ENCODE results near the gene PMP22.
"Not testable (repeated sequence)": the region's sequence is repeated elsewhere in the genome, so short reads cannot be mapped to it uniquely, and the experiment has no call there.

Gene PMP22

GRCh38 chr17:15213381-15214087 is 51.6 kb downstream of the PMP22 start:
- DNase-seq (ENCODE audit: low read depth, low spot score), result no peak

DNA sequence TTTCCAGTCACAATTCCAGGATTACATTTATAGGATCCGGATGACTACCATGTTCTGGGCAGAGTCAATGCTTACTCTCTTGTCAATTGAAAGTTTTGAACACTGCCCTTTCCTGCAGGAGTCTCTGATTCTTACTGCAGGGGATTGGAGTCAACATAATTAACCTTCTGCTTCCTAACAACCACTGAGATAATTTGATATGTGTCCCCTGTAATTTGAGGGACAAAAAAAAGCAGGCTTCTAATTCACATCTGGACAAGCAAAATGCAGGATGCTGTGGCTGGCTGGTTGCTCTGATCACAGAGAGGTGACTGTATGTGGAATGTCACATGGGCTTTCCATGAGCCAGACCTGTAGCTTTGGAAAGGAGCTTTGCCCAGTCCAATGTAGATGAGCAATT is 54.9 kb downstream of the PMP22 start:
- DNase-seq (ENCODE audit: low read depth, low spot score), result no peak

GRCh38 chr17:15203062-15203461 is 62.1 kb downstream of the PMP22 start:
- DNase-seq (ENCODE audit: low read depth, low spot score), result not testable (repeated sequence)

DNA sequence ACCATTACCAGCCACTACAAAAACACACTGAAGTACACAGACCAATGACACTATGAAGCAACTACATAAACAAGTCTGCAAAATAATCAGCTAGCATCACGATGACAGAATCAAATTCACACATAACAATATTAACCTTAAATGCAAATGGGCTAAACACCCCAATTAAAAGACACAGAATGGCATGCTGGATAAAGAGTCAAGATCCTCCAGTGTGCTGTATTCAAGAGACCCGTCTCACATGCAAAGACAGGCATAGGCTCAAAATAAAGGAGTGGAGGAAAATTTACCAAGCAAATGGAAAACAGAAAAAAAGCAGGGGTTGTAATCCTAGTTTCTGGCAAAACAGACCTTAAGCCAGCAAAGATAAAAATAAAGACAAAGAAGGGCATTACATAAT is 64.6 kb downstream of the PMP22 start:
- DNase-seq (ENCODE audit: low read depth, low spot score), result not testable (repeated sequence)

- DNase-seq (ENCODE audit: low read depth, low spot score), result no peak
These were observed 67.9 kb downstream of the PMP22 start for GRCh38 chr17:15197229-15197628.

DNA sequence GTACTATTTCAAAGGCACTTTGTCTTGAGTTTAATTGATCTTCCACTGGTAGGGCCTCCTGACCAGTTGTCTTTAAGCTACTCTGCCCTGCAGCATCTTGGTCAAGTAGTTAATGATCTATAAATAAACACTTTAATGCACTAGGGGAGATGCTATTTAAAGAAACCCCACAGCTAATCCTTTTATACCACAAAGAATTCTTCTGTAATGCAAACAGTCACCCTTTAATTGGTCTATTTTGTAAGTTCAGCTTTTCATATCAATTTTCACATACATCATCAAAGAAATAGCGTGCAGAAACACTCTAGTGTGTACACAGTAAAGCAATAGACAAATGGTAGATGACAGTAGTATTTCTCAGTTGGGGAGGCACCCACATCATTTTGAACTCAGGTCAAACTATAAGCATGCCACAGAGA is 70.3 kb downstream of the PMP22 start:
- no peak for DNase-seq (ENCODE audit: low read depth, low spot score)

- no peak for DNase-seq (ENCODE audit: low read depth, low spot score)
These were observed 79.5 kb downstream of the PMP22 start for GRCh38 chr17:15185625-15185991.

- no peak for DNase-seq (ENCODE audit: low read depth, low spot score)
These were observed 80.1 kb downstream of the PMP22 start for GRCh38 chr17:15184872-15185624.

DNA sequence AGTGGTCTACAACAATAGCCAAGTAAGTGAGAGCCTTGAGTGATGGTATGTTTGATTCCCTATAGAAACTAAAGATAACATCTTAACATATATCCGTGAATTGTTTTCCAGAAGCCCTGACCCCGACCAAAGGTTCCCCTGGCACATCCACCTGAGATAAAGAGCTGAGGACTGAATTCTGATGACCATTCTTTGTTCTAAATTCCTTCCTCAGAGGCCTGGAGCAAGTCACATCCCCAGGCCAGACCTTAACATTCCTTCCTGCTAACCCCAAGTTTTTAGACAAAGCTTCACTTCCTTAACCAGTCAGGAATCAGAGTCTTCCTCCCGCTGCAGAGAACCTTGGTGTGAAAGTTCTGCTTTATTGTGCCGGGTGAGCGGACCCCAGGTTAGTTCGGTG is 83.3 kb downstream of the PMP22 start:
- no peak for DNase-seq (ENCODE audit: low read depth, low spot score)

DNA sequence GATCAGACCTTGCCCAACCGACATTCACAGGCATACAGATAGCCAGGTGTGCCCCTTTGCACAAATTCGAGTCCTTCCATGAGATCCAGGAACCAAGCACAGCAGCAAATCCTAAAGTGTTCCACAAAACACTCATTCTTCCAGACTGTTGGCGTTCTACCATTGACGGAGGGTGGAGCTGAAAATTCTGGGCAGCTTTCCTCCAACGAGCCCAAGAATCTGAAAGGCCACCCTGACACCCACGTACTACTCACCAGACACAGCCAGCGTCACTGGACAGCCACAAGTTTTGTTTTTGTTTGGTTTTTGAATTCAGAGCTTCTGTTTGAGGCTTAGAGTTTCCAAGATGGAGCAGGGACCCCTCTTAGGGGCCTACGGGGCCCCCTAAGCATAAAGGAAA is 83.8 kb downstream of the PMP22 start:
- DNase-seq (ENCODE audit: low read depth, low spot score), result no peak

GRCh38 chr17:15180121-15180561 is 85.0 kb downstream of the PMP22 start:
- DNase-seq (ENCODE audit: low read depth, low spot score), result no peak

Data from brain pericyte (primary cell).